K562 (cell line): ENCODE results near the gene DNAAF9. TPM values are rescaled to one million over a fixed set of nuclear protein-coding genes. Genes with fewer than 3 reads are reported as not detected.

Experiments used
- CHD1 ChIP-seq: fragments of 200-600 bp; sonication (generic); IDR thresholded peaks from one replicate; pipeline ENCODE4 v1.6.1; 2012; ENCODE audit warnings: mild to moderate bottlenecking, moderate library complexity, low read length, inconsistent platforms
- HNRNPLL ChIP-seq: fragments of 200-400 bp; formaldehyde crosslinking; IDR thresholded peaks from 2 replicates; pipeline ENCODE4 v1.6.1; 2017; ENCODE audit warnings: low read length, low read depth, mild to moderate bottlenecking; ENCODE audit not compliant: poor library complexity, severe bottlenecking
- JUND ChIP-seq, 2 experiments: IDR thresholded peaks; 2 replicates in 1 of 2; 3 replicates in 1 of 2; pipeline ENCODE4 v1.6.1; 2011; ENCODE audit warnings: borderline replicate concordance in 2 of 2, low read depth in 2 of 2, low read length in 2 of 2, improper control_type of control experiment in 1 of 2, missing biosample characterization in 1 of 2, missing genetic modification characterization in 1 of 2, missing genetic modification reagents in 1 of 2
- KDM5B ChIP-seq: fragments of 200-600 bp; sonication (generic); IDR thresholded peaks from 2 replicates; pipeline ENCODE4 v1.6.1; 2012; ENCODE audit warnings: low read depth, mild to moderate bottlenecking, moderate library complexity, low read length, control low read depth, inconsistent platforms; ENCODE audit not compliant: insufficient replicate concordance
- polyA plus RNA-seq, 8 experiments: library from polyadenylated mRNA; depleted of rRNA in 4 of 8; stranded (reverse) in 5 of 8; unstranded in 3 of 8; fragments of >200 nt; fragmentation: Nextera tagmentation in 2 of 8; fragmentation: Illumina TruSeq in 1 of 8; extraction: Ambion mirVana in 2 of 8; extraction: Trizol in 1 of 8; gene quantifications; 2 replicates each; pipeline versions ENCODE4 v1.2.1 to v1.2.3, GENCODE V29; 2011 to 2014; ENCODE audit warnings: inconsistent platforms in 1 of 8, missing spikeins in 1 of 8
- total RNA-seq, 7 experiments: library from RNA; depleted of rRNA in 6 of 7; stranded (reverse); fragments of >200 nt in 6 of 7; fragmentation: Illumina TruSeq in 2 of 7; extraction: Trizol in 2 of 7; gene quantifications; 2 replicates each; pipeline versions ENCODE4 v1.2.1 to v1.2.3, GENCODE V29; 2011 to 2021; ENCODE audit warnings: low replicate concordance in 1 of 7
- TF ChIP-seq, protein P1 (sequence below): fragments of 250-450 bp; sonication (Bioruptor Pico); IDR thresholded peaks from 2 replicates; pipeline ENCODE4 v1.5.1; 2021; ENCODE audit warnings: mild to moderate bottlenecking
- TF ChIP-seq, protein P2 (sequence below): sonication (generic); formaldehyde crosslinking; IDR thresholded peaks from 2 replicates; pipeline ENCODE4 v1.8.0; 2023; ENCODE audit warnings: missing genetic modification reagents, mild to moderate bottlenecking, borderline replicate concordance
- TF ChIP-seq, protein P3 (sequence below): fragments of 250-450 bp; sonication (Bioruptor Pico); IDR thresholded peaks from 2 replicates; pipeline ENCODE4 v1.5.0; 2022; ENCODE audit warnings: mild to moderate bottlenecking

DNAAF9 gene
- total and polyA plus RNA-seq, 9 of the 15 experiments (the other 6 are each of a cell fraction or from before 2014, with no cell fraction given), result 0.42 to 2.9 (median 1.9) TPM

DNA sequence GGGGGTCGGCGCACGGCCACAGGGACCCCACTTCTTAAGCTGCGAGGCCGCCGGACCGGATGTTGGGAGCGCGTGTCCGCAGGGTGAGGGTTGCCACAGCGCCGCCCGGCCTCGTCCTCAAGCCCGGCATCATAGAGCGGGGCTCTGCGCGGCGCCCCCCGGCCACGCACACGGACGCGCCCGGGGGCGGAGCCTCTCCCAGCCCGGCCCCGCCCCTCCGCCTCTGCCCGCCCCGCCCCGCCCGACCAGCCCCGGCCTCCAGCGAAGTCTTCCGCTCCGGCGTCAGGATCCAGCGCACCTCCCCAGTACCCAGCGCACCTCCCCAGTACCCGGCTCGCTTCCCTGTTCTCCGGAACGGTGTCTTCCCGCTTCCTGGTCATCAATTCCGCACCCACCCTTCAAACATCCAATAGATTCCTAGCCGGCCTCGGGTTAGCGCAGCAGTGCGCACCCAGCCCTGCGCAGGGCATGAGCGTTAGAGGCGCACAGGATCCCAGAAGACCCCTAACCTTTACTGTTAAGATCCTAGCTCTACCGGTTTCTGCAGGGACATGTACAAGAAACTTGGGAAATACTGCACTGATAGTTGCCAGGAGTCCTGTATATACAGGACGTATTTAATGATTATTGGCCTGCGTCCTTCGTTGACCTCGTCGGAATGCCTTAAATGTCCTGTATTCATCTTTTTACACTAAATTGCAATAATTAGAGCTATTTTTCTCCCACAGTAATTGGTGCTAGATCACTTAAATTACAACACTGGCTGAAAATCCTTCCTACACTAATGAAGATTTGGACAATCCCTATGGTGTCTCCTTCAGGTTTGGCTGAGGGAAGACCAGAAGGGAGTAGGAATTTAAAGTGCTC lies 535 bp upstream of the DNAAF9 start (continued):
- TF ChIP-seq HNRNPLL (peak; percentile 69), CHD1 (peak; percentile 53), KDM5B (peak; percentile 74), JUND (IDR thresholded peaks at IDR 0.05; ENCODE audit: borderline replicate concordance, low read depth, low read length) (peak; percentile 2; the same call in 1 of the 2 replicates), JUND (tag; IDR thresholded peaks at IDR 0.05; ENCODE audit: borderline replicate concordance, low read depth, low read length) (no peak)
- TF ChIP-seq, protein P1, sequence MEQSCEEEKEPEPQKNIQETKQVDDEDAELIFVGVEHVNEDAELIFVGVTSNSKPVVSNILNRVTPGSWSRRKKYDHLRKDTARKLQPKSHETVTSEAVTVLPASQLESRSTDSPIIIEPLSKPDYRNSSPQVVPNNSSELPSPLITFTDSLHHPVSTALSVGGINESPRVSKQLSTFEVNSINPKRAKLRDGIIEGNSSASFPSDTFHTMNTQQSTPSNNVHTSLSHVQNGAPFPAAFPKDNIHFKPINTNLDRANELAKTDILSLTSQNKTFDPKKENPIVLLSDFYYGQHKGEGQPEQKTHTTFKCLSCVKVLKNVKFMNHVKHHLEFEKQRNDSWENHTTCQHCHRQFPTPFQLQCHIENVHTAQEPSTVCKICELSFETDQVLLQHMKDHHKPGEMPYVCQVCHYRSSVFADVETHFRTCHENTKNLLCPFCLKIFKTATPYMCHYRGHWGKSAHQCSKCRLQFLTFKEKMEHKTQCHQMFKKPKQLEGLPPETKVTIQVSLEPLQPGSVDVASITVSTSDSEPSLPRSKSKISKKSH (CRISPR knock-in tag), result no peak
- TF ChIP-seq, protein P2, sequence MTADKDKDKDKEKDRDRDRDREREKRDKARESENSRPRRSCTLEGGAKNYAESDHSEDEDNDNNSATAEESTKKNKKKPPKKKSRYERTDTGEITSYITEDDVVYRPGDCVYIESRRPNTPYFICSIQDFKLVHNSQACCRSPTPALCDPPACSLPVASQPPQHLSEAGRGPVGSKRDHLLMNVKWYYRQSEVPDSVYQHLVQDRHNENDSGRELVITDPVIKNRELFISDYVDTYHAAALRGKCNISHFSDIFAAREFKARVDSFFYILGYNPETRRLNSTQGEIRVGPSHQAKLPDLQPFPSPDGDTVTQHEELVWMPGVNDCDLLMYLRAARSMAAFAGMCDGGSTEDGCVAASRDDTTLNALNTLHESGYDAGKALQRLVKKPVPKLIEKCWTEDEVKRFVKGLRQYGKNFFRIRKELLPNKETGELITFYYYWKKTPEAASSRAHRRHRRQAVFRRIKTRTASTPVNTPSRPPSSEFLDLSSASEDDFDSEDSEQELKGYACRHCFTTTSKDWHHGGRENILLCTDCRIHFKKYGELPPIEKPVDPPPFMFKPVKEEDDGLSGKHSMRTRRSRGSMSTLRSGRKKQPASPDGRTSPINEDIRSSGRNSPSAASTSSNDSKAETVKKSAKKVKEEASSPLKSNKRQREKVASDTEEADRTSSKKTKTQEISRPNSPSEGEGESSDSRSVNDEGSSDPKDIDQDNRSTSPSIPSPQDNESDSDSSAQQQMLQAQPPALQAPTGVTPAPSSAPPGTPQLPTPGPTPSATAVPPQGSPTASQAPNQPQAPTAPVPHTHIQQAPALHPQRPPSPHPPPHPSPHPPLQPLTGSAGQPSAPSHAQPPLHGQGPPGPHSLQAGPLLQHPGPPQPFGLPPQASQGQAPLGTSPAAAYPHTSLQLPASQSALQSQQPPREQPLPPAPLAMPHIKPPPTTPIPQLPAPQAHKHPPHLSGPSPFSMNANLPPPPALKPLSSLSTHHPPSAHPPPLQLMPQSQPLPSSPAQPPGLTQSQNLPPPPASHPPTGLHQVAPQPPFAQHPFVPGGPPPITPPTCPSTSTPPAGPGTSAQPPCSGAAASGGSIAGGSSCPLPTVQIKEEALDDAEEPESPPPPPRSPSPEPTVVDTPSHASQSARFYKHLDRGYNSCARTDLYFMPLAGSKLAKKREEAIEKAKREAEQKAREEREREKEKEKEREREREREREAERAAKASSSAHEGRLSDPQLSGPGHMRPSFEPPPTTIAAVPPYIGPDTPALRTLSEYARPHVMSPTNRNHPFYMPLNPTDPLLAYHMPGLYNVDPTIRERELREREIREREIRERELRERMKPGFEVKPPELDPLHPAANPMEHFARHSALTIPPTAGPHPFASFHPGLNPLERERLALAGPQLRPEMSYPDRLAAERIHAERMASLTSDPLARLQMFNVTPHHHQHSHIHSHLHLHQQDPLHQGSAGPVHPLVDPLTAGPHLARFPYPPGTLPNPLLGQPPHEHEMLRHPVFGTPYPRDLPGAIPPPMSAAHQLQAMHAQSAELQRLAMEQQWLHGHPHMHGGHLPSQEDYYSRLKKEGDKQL, result no peak
- TF ChIP-seq, protein P3, sequence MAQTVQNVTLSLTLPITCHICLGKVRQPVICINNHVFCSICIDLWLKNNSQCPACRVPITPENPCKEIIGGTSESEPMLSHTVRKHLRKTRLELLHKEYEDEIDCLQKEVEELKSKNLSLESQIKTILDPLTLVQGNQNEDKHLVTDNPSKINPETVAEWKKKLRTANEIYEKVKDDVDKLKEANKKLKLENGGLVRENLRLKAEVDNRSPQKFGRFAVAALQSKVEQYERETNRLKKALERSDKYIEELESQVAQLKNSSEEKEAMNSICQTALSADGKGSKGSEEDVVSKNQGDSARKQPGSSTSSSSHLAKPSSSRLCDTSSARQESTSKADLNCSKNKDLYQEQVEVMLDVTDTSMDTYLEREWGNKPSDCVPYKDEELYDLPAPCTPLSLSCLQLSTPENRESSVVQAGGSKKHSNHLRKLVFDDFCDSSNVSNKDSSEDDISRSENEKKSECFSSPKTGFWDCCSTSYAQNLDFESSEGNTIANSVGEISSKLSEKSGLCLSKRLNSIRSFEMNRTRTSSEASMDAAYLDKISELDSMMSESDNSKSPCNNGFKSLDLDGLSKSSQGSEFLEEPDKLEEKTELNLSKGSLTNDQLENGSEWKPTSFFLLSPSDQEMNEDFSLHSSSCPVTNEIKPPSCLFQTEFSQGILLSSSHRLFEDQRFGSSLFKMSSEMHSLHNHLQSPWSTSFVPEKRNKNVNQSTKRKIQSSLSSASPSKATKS (CRISPR knock-in tag), result no peak
